Endothelial cell of umbilical vein (primary cell): ENCODE measurements around the gene RTF2. TPM values are rescaled to one million over a fixed set of nuclear protein-coding genes. Genes with fewer than 3 reads are reported as not detected.

Source experiments
- BruUV-seq: library from RNA; stranded (reverse); fragments of 400-500 nt; replicated peaks from 2 replicates; lab custom pipeline; 2021; lab: Mats Ljungman, UMichigan
- CTCF ChIA-PET: fragments of 300-600, 350-600 bp; sonication (Branson Sonifier 250); formaldehyde crosslinking; loops from one replicate; lab custom pipeline; 2021; ENCODE audit warnings: antibody characterized with exemption, inconsistent platforms; lab: Charles Lee
- POLR2A ChIA-PET: fragments of 300-600, 350-600 bp; sonication (Branson Sonifier 250); formaldehyde crosslinking; loops from one replicate; lab custom pipeline; 2021; ENCODE audit warnings: antibody characterized with exemption, inconsistent platforms; lab: Charles Lee
- DNase-seq: peaks from one replicate; pipeline ENCODE4 v3.0.0-alpha.2; 2011; ENCODE audit warnings: low read depth, low spot score
- FAIRE-seq: peaks from 2 replicates; lab custom pipeline; 2011; peaks lifted over from hg19 to GRCh38; lab: Jason Lieb, UNC
- H2AFZ ChIP-seq: 2 replicates; pipeline ENCODE4 v1.6.0; 2012; ENCODE audit warnings: low read depth, low read length, control low read depth, inconsistent platforms
- H3K27ac ChIP-seq: 2 replicates; pipeline ENCODE4 v1.5.1; 2011; ENCODE audit warnings: low read depth, mild to moderate bottlenecking, control low read depth, low read length, moderate library complexity; ENCODE audit not compliant: insufficient read depth
- H3K27me3 ChIP-seq, 2 experiments: 2 replicates each; pipeline versions ENCODE4 v1.6.0 to v1.6.1; 2011; ENCODE audit warnings: low read length in 2 of 2, mixed read lengths in 1 of 2; ENCODE audit not compliant: control insufficient read depth in 2 of 2, insufficient read depth in 2 of 2
- H3K36me3 ChIP-seq, 2 experiments: 2 replicates in 1 of 2; 3 replicates in 1 of 2; pipeline ENCODE4 v1.5.1; 2011; ENCODE audit warnings: low read length in 2 of 2, mild to moderate bottlenecking in 1 of 2, moderate library complexity in 1 of 2; ENCODE audit not compliant: control insufficient read depth in 2 of 2, insufficient read depth in 2 of 2; ENCODE audit errors: extremely low read depth in 1 of 2
- H3K4me1 ChIP-seq: 3 replicates; pipeline ENCODE4 v1.5.1; 2011; ENCODE audit warnings: mild to moderate bottlenecking, low read length; ENCODE audit not compliant: control insufficient read depth, insufficient read depth; ENCODE audit errors: extremely low read depth
- H3K4me2 ChIP-seq: 2 replicates; pipeline ENCODE4 v1.6.1; 2011; ENCODE audit warnings: low read length, control low read depth, mixed read lengths; ENCODE audit not compliant: insufficient read depth
- H3K4me3 ChIP-seq, 3 experiments: fragments of 200-600 bp in 1 of 3; sonication (generic), shearing (Covaris generic) in 1 of 3; replicated peaks in 1 of 3; 2 replicates each; pipeline ENCODE4 v1.5.1; 2011 to 2016; ENCODE audit warnings: control low read depth in 3 of 3, low read length in 3 of 3, mild to moderate bottlenecking in 2 of 3, inconsistent platforms in 1 of 3, low read depth in 1 of 3, moderate library complexity in 1 of 3; ENCODE audit not compliant: insufficient read depth in 1 of 3
- H3K79me2 ChIP-seq: 2 replicates; pipeline ENCODE4 v1.6.0; 2012; ENCODE audit warnings: low read length, inconsistent platforms; ENCODE audit not compliant: control insufficient read depth, insufficient read depth
- H3K9ac ChIP-seq: replicated peaks from 2 replicates; pipeline ENCODE3; 2011; ENCODE audit warnings: low read length, control low read depth; ENCODE audit not compliant: insufficient read depth; ENCODE audit errors: extremely low read depth
- H3K9me1 ChIP-seq: replicated peaks from 3 replicates; pipeline ENCODE4 v1.6.0; 2011; ENCODE audit warnings: mild to moderate bottlenecking, low read length; ENCODE audit not compliant: control insufficient read depth, insufficient read depth; ENCODE audit errors: extremely low read depth
- H3K9me3 ChIP-seq: replicated peaks from 2 replicates; pipeline ENCODE4 v1.5.1; 2012; ENCODE audit warnings: low read length, inconsistent platforms; ENCODE audit not compliant: control insufficient read depth, insufficient read depth
- H4K20me1 ChIP-seq: replicated peaks from 2 replicates; pipeline ENCODE3; 2011; ENCODE audit warnings: mild to moderate bottlenecking, low read length; ENCODE audit not compliant: control insufficient read depth, insufficient read depth; ENCODE audit errors: extremely low read depth
- EZH2 ChIP-seq: IDR thresholded peaks from 2 replicates; pipeline ENCODE4 v1.6.1; 2012; ENCODE audit warnings: borderline replicate concordance, low read depth, mild to moderate bottlenecking, moderate library complexity, low read length, inconsistent platforms; ENCODE audit not compliant: severe bottlenecking
- FOS ChIP-seq: IDR thresholded peaks from 2 replicates; pipeline ENCODE4 v1.6.1; 2011; ENCODE audit warnings: mild to moderate bottlenecking, low read length, moderate library complexity, borderline replicate concordance; ENCODE audit not compliant: insufficient read depth
- GATA2 ChIP-seq: IDR thresholded peaks from 2 replicates; pipeline ENCODE4 v1.7.0; 2011; ENCODE audit warnings: low read depth, mild to moderate bottlenecking, moderate library complexity, mixed read lengths, low read length; ENCODE audit not compliant: insufficient read length, insufficient read depth
- JUN ChIP-seq: IDR thresholded peaks from 2 replicates; pipeline ENCODE4 v1.6.1; 2011; ENCODE audit warnings: borderline replicate concordance, low read depth; ENCODE audit not compliant: insufficient read length, insufficient read depth
- MYC ChIP-seq: IDR thresholded peaks from one replicate; pipeline ENCODE4 v1.6.1; 2011; ENCODE audit warnings: mild to moderate bottlenecking, low read depth, low read length
- POLR2A ChIP-seq: IDR thresholded peaks from 2 replicates; pipeline ENCODE4 v1.6.1; 2012; ENCODE audit warnings: low read depth, mild to moderate bottlenecking, control low read depth, low read length
- POLR2AphosphoS5 ChIP-seq: IDR thresholded peaks from 2 replicates; pipeline ENCODE4 v1.6.1; 2012; ENCODE audit warnings: low read depth, mild to moderate bottlenecking, control low read depth, low read length, moderate library complexity; ENCODE audit not compliant: insufficient read depth
- dilution Hi-C: fragments of 300-500 bp; cut with MboI; formaldehyde crosslinking; loops from one replicate; pipeline ENCODE4 v1.15.0; 2019; ENCODE audit warnings: low sequenced_read_pairs; ENCODE audit not compliant: extremely low pct_ligation_motif_present
- intact Hi-C: fragments of 100-400 bp; cut with micrococcal nuclease; formaldehyde crosslinking; loops from one replicate; pipeline ENCODE4 v1.10.0; 2022
- polyA plus RNA-seq, 4 experiments: library from polyadenylated mRNA; depleted of rRNA in 3 of 4; stranded (reverse) in 3 of 4; unstranded in 1 of 4; fragments of >200 nt; gene quantifications; 2 replicates each; pipeline versions ENCODE4 v1.2.1 to v1.2.3, GENCODE V29; 2011 to 2012; ENCODE audit warnings: missing spikeins in 1 of 4
- total RNA-seq: library from RNA; stranded (reverse); gene quantifications from 2 replicates; pipeline ENCODE4 v1.2.3, GENCODE V29; 2021
- TF ChIP-seq, protein P1 (sequence below): IDR thresholded peaks from 2 replicates; pipeline ENCODE4 v1.6.1; 2011; ENCODE audit not compliant: insufficient read depth, insufficient read length
- TF ChIP-seq, protein P2 (sequence below), 2 donors: IDR thresholded peaks; 1 replicate in 1 of 2; 2 replicates in 1 of 2; pipeline ENCODE4 v1.5.1; 2011; ENCODE audit warnings: low read length in 2 of 2, mild to moderate bottlenecking in 2 of 2, moderate library complexity in 2 of 2, control low read depth in 1 of 2, inconsistent platforms in 1 of 2, low read depth in 1 of 2; ENCODE audit not compliant: insufficient read depth in 1 of 2; ENCODE audit errors: extremely low read depth in 1 of 2

The RTF2 gene
- total and polyA plus RNA-seq, 2 donors (not counting 3 experiments of a cell fraction or from before 2014, with no cell fraction given): 68.8 to 84.7 TPM

GRCh38 chr20:56420940-56421688 is 47.3 kb upstream of the RTF2 start:
- H3K9ac ChIP-seq: no peak overlapping the region
- no peaks in the 10 kb centered on the region for H3K9me1 ChIP-seq
- intact Hi-C loops: no loop called here
- no peak for DNase-seq
- peaks cover 42% of the 10 kb centered on the region for H3K4me1 ChIP-seq
- BruUV-seq: no TSS peak
- no peak overlapping the region for H2AFZ ChIP-seq
- H3K4me3 ChIP-seq: no peak overlapping the region
- no peaks in the 10 kb centered on the region for H3K79me2 ChIP-seq
- FAIRE-seq: no peak
- ChIA-PET POLR2A (no interaction called here), CTCF (interaction anchor here (1.1 kb wide), 2 partner anchors 9 to 23 kb away, joined by 5 read pairs; partner anchors contain the start of gene CASS4)
- H3K9me3 ChIP-seq: no peaks in the 10 kb centered on the region
- TF ChIP-seq JUN (no peak), POLR2A (no peak), GATA2 (no peak), EZH2 (no peak), POLR2AphosphoS5 (no peak), FOS (no peak), MYC (no peak)
- TF ChIP-seq, protein P1, sequence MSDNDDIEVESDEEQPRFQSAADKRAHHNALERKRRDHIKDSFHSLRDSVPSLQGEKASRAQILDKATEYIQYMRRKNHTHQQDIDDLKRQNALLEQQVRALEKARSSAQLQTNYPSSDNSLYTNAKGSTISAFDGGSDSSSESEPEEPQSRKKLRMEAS: no peak
- TF ChIP-seq, protein P2, sequence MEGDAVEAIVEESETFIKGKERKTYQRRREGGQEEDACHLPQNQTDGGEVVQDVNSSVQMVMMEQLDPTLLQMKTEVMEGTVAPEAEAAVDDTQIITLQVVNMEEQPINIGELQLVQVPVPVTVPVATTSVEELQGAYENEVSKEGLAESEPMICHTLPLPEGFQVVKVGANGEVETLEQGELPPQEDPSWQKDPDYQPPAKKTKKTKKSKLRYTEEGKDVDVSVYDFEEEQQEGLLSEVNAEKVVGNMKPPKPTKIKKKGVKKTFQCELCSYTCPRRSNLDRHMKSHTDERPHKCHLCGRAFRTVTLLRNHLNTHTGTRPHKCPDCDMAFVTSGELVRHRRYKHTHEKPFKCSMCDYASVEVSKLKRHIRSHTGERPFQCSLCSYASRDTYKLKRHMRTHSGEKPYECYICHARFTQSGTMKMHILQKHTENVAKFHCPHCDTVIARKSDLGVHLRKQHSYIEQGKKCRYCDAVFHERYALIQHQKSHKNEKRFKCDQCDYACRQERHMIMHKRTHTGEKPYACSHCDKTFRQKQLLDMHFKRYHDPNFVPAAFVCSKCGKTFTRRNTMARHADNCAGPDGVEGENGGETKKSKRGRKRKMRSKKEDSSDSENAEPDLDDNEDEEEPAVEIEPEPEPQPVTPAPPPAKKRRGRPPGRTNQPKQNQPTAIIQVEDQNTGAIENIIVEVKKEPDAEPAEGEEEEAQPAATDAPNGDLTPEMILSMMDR (IDR thresholded peaks at IDR 0.05; ENCODE audit: extremely low read depth in 1 of 2, insufficient read depth in 1 of 2, low read depth in 1 of 2, low read length in 2 of 2): no peak
- H3K4me2 ChIP-seq: no peak overlapping the region
- dilution Hi-C loops: no loop called here
- H3K27me3 ChIP-seq: peaks cover 12 to 14% of the 10 kb centered on the region in 2 experiments
- no peaks in the 10 kb centered on the region for H4K20me1 ChIP-seq
- no peaks in the 10 kb centered on the region for H3K36me3 ChIP-seq
- no peak overlapping the region for H3K27ac ChIP-seq
